GM11168 (cell line): Measurements from ENCODE around the gene SLC1A5.

ENCODE experiments used
- in situ Hi-C: fragments of 300-500 bp; cut with MboI; formaldehyde crosslinking; loops from one replicate; pipeline ENCODE4 v1.12.0; 2022; ENCODE audit warnings: low sequenced_read_pairs; ENCODE audit not compliant: unreplicated experiment

Gene SLC1A5

GRCh38 chr19:46728208-46728607 is 60.2 kb downstream of the SLC1A5 start:
- in situ Hi-C loops: no loop called here

DNA sequence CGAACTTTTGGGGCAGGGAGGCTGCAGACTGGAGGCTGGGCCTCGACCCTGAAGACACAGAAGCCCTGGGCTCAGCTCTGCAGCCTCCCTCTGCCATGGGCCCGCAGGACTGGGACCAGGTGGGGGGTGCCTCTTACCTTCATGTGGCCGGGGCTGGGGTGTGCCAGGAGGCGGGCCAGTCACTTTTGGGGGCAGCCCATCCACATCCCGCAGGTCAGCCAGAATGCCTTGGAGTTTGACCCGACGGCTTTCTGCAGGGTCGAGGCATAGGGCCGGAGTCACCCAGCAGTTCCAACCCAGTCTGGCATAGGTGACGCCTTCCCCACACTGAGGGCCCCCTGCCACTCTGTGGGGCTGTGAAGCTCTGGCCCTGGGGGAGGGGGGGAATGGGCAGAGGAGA is 60.6 kb downstream of the SLC1A5 start:
- in situ Hi-C loops: no loop called here

DNA sequence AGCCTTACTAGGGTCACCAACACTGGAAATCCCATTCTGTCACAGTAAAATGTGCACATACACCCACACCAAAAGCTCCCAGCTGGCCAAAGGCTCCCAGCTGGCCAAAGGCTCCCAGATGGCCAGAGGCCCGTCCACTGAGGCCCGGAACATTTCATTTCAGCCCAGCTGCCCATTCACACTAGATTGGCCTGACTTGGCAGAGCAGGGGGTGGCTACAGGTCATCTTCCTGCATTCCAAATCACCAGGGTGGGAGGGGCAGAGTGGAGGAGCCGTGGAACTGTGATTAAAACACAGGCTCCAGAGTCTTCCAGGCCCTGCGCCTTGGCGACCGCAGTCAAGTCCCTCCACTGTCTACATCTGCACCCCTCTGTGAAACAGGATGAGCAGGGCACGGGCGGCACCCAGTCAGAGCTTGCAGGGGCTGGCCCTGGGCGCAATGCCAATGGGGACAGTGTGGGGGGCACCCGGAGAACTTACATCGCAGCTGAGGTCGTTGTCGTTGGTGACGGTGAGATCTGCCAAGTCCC is 61.4 kb downstream of the SLC1A5 start:
- in situ Hi-C loops: no loop called here

- in situ Hi-C loops: no loop called here
These were observed 61.8 kb downstream of the SLC1A5 start for GRCh38 chr19:46726551-46726950.

GRCh38 chr19:46725859-46726393 is 62.5 kb downstream of the SLC1A5 start:
- in situ Hi-C loops: no loop called here

DNA sequence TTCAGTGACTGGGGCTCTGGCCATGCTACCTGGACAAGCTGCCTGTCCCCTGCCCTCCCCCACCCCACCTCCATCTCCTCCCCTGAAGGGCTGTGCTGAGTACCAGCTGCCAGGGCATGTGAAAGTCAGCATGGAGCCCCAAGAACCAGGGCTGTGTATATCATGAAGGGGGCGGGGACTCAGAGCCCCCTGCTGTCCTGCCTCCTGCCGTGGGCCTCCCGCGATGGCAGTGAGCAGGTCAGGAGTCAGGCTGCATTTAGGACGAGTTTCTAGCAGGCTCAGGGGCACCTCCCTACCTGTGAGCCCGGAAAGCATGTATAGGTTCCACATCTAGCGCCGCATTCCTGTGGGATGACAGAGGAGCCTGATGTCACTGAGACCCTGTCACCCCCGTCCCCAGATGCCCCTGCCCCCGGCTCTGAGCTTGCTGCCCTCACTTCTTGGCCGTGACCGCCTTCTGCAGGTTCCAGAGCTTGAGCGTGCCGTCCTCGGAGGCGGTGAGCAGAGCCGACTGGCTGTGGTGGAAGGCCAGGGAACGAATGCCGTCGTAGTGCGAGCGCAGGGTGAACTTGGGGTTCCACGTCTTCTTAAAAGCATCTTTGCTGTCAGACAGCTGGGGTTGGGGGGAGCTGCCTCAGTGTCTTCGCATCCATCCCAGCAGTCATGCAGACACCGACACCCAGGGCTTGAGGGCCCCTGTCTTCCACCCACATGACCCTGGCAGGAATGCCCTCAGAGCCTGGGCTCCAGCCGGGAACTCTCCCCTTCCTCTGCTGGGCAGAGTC is 63.2 kb downstream of the SLC1A5 start:
- in situ Hi-C loops: no loop called here
